ENCODE data around the gene CHMP2A. TPM values are rescaled to one million over a fixed set of nuclear protein-coding genes. Genes with fewer than 3 reads are reported as not detected.

CHMP2A gene
- total RNA-seq, 4 donors from 2014 or later = 90.0 to 146 (median 128) TPM

DNA sequence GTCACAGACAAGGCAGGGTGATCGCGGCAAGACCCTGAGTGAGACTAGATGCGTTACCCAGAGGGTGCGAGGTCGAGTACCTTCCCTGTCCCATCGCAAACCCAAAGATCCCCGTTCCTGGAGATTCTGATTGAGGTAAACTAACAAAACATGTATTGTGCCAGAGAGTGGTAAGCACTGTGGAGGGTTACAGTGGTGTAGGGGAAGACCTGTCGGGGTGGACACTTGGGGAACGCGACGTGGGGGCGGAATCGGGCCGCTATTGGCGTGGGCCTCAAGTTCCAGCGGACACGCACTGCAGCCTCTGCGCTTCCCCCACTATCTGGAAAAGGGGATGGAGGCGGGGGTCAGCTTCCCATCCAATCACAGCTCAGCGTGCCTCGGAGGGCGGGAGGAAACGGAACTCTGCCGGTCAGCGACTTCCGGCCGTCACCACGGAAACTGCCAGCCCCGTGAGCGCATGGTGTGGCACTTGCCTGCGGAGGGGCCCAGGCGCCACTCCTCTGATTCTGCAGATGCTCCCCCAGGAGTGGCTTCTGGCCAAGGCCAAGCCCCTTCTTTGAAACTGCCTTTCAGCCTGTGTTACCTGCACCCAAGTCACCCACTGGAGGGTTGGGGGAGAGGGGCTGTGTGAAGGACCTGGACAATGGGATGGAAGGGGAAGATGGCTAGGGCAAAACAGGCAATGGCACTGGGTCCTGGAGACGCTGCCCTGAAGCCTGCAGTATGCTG is 4.5 kb upstream of the CHMP2A start:
- peak; percentile 80 to 86 for DNase-seq (ENCODE audit: low spot score in 2 of 2)
- Histone ChIP-seq H3K9me3 (no peaks in the 10 kb centered on the region), H3K4me3 (peak overlapping the region; percentile 57 to 93 (median 84)), H3K27me3 (peaks cover 0 to 12% of the 10 kb centered on the region in 2 donors), H3K4me1 (peaks cover 5 to 70% (median 51%) of the 10 kb centered on the region in 4 donors), H3K36me3 (peaks cover 0 to 13% (median 0%) of the 10 kb centered on the region in 3 donors), H3K27ac (peak overlapping the region; percentile 97 to 100 (median 100))
- 0 to 1% methylated on average over 27 to 32 of the region's 33 CpGs for WGBS, 2 donors
- TF ChIP-seq, protein P1, sequence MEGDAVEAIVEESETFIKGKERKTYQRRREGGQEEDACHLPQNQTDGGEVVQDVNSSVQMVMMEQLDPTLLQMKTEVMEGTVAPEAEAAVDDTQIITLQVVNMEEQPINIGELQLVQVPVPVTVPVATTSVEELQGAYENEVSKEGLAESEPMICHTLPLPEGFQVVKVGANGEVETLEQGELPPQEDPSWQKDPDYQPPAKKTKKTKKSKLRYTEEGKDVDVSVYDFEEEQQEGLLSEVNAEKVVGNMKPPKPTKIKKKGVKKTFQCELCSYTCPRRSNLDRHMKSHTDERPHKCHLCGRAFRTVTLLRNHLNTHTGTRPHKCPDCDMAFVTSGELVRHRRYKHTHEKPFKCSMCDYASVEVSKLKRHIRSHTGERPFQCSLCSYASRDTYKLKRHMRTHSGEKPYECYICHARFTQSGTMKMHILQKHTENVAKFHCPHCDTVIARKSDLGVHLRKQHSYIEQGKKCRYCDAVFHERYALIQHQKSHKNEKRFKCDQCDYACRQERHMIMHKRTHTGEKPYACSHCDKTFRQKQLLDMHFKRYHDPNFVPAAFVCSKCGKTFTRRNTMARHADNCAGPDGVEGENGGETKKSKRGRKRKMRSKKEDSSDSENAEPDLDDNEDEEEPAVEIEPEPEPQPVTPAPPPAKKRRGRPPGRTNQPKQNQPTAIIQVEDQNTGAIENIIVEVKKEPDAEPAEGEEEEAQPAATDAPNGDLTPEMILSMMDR (IDR thresholded peaks at IDR 0.05) = no peak
- TF ChIP-seq POLR2A (IDR thresholded peaks at IDR 0.05) (peak; percentile 64 to 71), EP300 (IDR thresholded peaks at IDR 0.05) (peak in 1 of 2 donors; percentile 85)

- H3K36me3 ChIP-seq = peaks cover 0 to 14% (median 0%) of the 10 kb centered on the region in 3 donors
- peak; percentile 99 for DNase-seq (ENCODE audit: low spot score in 2 of 2)
- TF ChIP-seq, protein P1 (IDR thresholded peaks at IDR 0.05) = peak in 2 of 5 experiments; percentile 20 to 28
- TF ChIP-seq EP300 (IDR thresholded peaks at IDR 0.05) (peak; percentile 84 to 85), POLR2A (IDR thresholded peaks at IDR 0.05) (peak; percentile 29 to 64)
- H3K27me3 ChIP-seq = peaks cover 0 to 12% of the 10 kb centered on the region in 2 donors
- no peaks in the 10 kb centered on the region for H3K9me3 ChIP-seq
- H3K4me1 ChIP-seq = peaks cover 5 to 76% (median 58%) of the 10 kb centered on the region in 4 donors
- H3K27ac ChIP-seq = peak overlapping the region; percentile 97 to 100 (median 100)
- 0% methylated on average over 22 to 43 of the region's 76 CpGs for WGBS, 2 donors
- peak overlapping the region; percentile 57 to 93 (median 84) for H3K4me3 ChIP-seq
Measured at GRCh38 chr19:58558623-58559274, 3.8 kb upstream of the CHMP2A start.

DNA sequence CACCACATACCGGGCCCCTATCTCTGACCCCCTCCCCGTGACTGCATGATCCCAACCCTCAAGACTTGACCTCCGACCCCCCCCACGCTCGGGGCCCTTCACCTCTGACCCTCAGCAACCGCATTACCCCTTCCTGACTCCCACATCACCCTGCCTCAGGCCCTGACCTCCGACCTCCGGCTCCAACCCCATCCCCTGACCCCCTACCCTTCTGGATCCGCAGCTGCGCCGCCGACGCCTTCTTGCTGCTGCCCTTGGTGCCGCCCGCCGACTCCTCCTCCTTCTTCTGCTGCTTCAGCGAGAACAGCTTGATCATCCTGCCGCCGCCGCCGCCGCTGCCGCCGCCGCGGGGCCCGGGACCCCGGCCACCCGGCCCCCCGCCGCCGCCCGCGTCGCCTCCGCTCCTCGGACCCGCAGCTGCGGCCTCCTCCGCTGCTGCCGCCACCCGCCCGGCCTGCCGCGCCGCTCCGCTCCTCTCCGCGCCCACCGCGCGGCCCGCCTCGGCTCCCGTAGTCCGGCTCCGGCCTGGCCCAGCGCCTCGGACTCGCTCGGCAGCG is 3.2 kb upstream of the CHMP2A start, which contains the start of gene UBE2M:
Gene UBE2M, minus strand, starts transcription at position 546 of the 557 bp plus-strand sequence. Its CDS starts 230 bp downstream, at position 316.
- no peaks in the 10 kb centered on the region for H3K9me3 ChIP-seq
- H3K4me1 ChIP-seq = peaks cover 5 to 76% (median 59%) of the 10 kb centered on the region in 4 donors
- peak within 1 kb of the TSS; percentile 57 to 94 (median 92) for H3K4me3 ChIP-seq
- no peak for TF ChIP-seq POLR2A (IDR thresholded peaks at IDR 0.05)
- TF ChIP-seq, protein P1 (IDR thresholded peaks at IDR 0.05) = no peak
- no peak for TF ChIP-seq EP300 (IDR thresholded peaks at IDR 0.05)
- WGBS, 2 donors = 0 to 1% methylated on average over 17 to 31 of the region's 62 CpGs
- H3K27me3 ChIP-seq = peaks cover 0 to 12% of the 10 kb centered on the region in 2 donors
- peak within 1 kb of the TSS; percentile 97 to 100 (median 100) for H3K27ac ChIP-seq
- DNase-seq (ENCODE audit: low spot score in 2 of 2) = peak in 1 of 2 donors; percentile 40
- H3K36me3 ChIP-seq = peaks cover 0 to 20% (median 0%) of the 10 kb centered on the region in 3 donors

GRCh38 chr19:58557221-58558065 is 2.5 kb upstream of the CHMP2A start:
- Histone ChIP-seq H3K4me1 (peaks cover 5 to 75% (median 52%) of the 10 kb centered on the region in 4 donors), H3K27ac (peak overlapping the region; percentile 97 to 100 (median 100)), H3K36me3 (peaks cover 0 to 27% (median 0%) of the 10 kb centered on the region in 3 donors), H3K9me3 (no peaks in the 10 kb centered on the region), H3K27me3 (peaks cover 0 to 12% of the 10 kb centered on the region in 2 donors), H3K4me3 (peak overlapping the region; percentile 57 to 94 (median 92))
- 31 to 37% methylated on average over 12 of the region's 12 CpGs for WGBS, 2 donors
- TF ChIP-seq, protein P1 (IDR thresholded peaks at IDR 0.05) = no peak
- TF ChIP-seq EP300 (IDR thresholded peaks at IDR 0.05) (no peak), POLR2A (IDR thresholded peaks at IDR 0.05) (no peak)
- DNase-seq (ENCODE audit: low spot score in 2 of 2) = no peak
